HG03196 (cell line): Measurements from ENCODE around the gene MOB3B.
"Not testable (repeated sequence)": the region's sequence is repeated elsewhere in the genome, so short reads cannot be mapped to it uniquely, and the experiment has no call there.

Experiments used
- ATAC-seq: cut with Tn5 transposase; IDR thresholded peaks from one replicate; pipeline ENCODE4 v1.9.1; 2021; ENCODE audit not compliant: unreplicated experiment

The MOB3B gene

GRCh38 chr9:27519466-27520465, 9.8 kb downstream of the MOB3B start:
- ATAC-seq: no peak

GRCh38 chr9:27518809-27519208, 10.8 kb downstream of the MOB3B start:
- no peak for ATAC-seq

- ATAC-seq: no peak
Observed at GRCh38 chr9:27518006-27518405, 11.6 kb downstream of the MOB3B start.

GRCh38 chr9:27514551-27514950, 15.1 kb downstream of the MOB3B start:
- no peak for ATAC-seq

GRCh38 chr9:27511771-27512170, 17.8 kb downstream of the MOB3B start:
- ATAC-seq: no peak

- ATAC-seq: no peak
Observed at GRCh38 chr9:27510780-27511179, 18.8 kb downstream of the MOB3B start.

GRCh38 chr9:27506981-27507380, 22.6 kb downstream of the MOB3B start:
- no peak for ATAC-seq

GRCh38 chr9:27505744-27506161, 23.9 kb downstream of the MOB3B start:
- no peak for ATAC-seq

- ATAC-seq: no peak
Observed at GRCh38 chr9:27504259-27504658, 25.4 kb downstream of the MOB3B start.

- no peak for ATAC-seq
Observed at GRCh38 chr9:27503623-27504022, 26.0 kb downstream of the MOB3B start.

- ATAC-seq: not testable (repeated sequence)
Observed at GRCh38 chr9:27500902-27501301, 28.7 kb downstream of the MOB3B start.

- ATAC-seq: peak; percentile 71
Observed at GRCh38 chr9:27499451-27499850, 30.2 kb downstream of the MOB3B start.

- ATAC-seq: no peak
Observed at GRCh38 chr9:27497883-27498417, 31.7 kb downstream of the MOB3B start.

- ATAC-seq: no peak
Observed at GRCh38 chr9:27496135-27496504, 33.5 kb downstream of the MOB3B start.

- ATAC-seq: no peak
Observed at GRCh38 chr9:27495480-27496134, 34.0 kb downstream of the MOB3B start.

- ATAC-seq: no peak
Observed at GRCh38 chr9:27491154-27491553, 38.5 kb downstream of the MOB3B start.

GRCh38 chr9:27489087-27489876, 40.3 kb downstream of the MOB3B start:
- ATAC-seq: peak; percentile 73

- no peak for ATAC-seq
Observed at GRCh38 chr9:27487927-27488326, 41.7 kb downstream of the MOB3B start.

- no peak for ATAC-seq
Observed at GRCh38 chr9:27487128-27487640, 42.4 kb downstream of the MOB3B start.

GRCh38 chr9:27485158-27485557, 44.5 kb downstream of the MOB3B start:
- ATAC-seq: peak; percentile 85

- ATAC-seq: no peak
Observed at GRCh38 chr9:27483576-27483975, 46.0 kb downstream of the MOB3B start.
